K562 (cell line): Measurements from ENCODE around the gene CDK11B. TPM values are rescaled to one million over a fixed set of nuclear protein-coding genes. Genes with fewer than 3 reads are reported as not detected.

Experiments
- BRF1 ChIP-seq: IDR thresholded peaks from 3 replicates; pipeline ENCODE4 v1.6.1; 2011; ENCODE audit warnings: borderline replicate concordance, mild to moderate bottlenecking; ENCODE audit not compliant: insufficient read length; ENCODE audit errors: extremely low read depth
- CBFB ChIP-seq: sonication (generic); formaldehyde crosslinking; IDR thresholded peaks from 2 replicates; pipeline ENCODE4 v1.4.0; 2020; ENCODE audit warnings: mild to moderate bottlenecking, missing genetic modification reagents
- DMBX1 ChIP-seq: fragments of 250-450 bp; sonication (Bioruptor Pico); IDR thresholded peaks from 2 replicates; pipeline ENCODE4 v1.8.0; 2022; ENCODE audit warnings: inconsistent platforms, mild to moderate bottlenecking, moderate library complexity, borderline replicate concordance
- EP400 ChIP-seq: fragments of 450-650 bp; IDR thresholded peaks from 2 replicates; pipeline ENCODE4 v1.6.1; 2017; ENCODE audit warnings: antibody characterized with exemption, mild to moderate bottlenecking, moderate library complexity
- HCFC1 ChIP-seq: IDR thresholded peaks from 2 replicates; pipeline ENCODE4 v1.6.1; 2012; ENCODE audit warnings: low read depth, low read length, improper control_type of control experiment
- HEY1 ChIP-seq: fragments of 250-450 bp; sonication (Bioruptor Pico); IDR thresholded peaks from 2 replicates; pipeline ENCODE4 v1.5.0; 2020; ENCODE audit warnings: mild to moderate bottlenecking, moderate library complexity, borderline replicate concordance
- HNRNPL ChIP-seq: fragments of 200-400 bp; formaldehyde crosslinking; IDR thresholded peaks from 2 replicates; pipeline ENCODE4 v1.6.1; 2017; ENCODE audit warnings: low read depth, mild to moderate bottlenecking, low read length
- MCM5 ChIP-seq: fragments of 450-650 bp; IDR thresholded peaks from 2 replicates; pipeline ENCODE4 v1.6.1; 2016; ENCODE audit warnings: low read depth
- MTA2 ChIP-seq: fragments of 450-650 bp; IDR thresholded peaks from 2 replicates; pipeline ENCODE4 v1.6.1; 2016; ENCODE audit warnings: low read depth
- NCOA2 ChIP-seq, 2 experiments: fragments of 450-650 bp; IDR thresholded peaks; 2 replicates each; pipeline ENCODE4 v1.6.1; 2018; ENCODE audit warnings: mild to moderate bottlenecking in 2 of 2, moderate library complexity in 1 of 2; ENCODE audit not compliant: partially characterized antibody in 2 of 2
- PHB ChIP-seq: fragments of 250-450 bp; sonication (Bioruptor Pico); IDR thresholded peaks from 2 replicates; pipeline ENCODE4 v1.5.0; 2021
- POLR2H ChIP-seq: IDR thresholded peaks from 2 replicates; pipeline ENCODE4 v1.6.1; 2016; ENCODE audit warnings: missing genetic modification characterization, low read depth, mild to moderate bottlenecking, control low read depth, missing compliant biosample characterization, moderate library complexity
- RHOXF2B ChIP-seq: fragments of 250-450 bp; sonication (Bioruptor Pico); conservative IDR thresholded peaks from 2 replicates; pipeline ENCODE4 v1.5.1; 2021
- SMAD1 ChIP-seq: fragments of 150-350 bp; IDR thresholded peaks from 2 replicates; pipeline ENCODE4 v1.6.1; 2014; ENCODE audit warnings: low read length, low read depth; ENCODE audit not compliant: partially characterized antibody
- ZC3H11A ChIP-seq: IDR thresholded peaks from 2 replicates; pipeline ENCODE4 v1.6.1; 2012; ENCODE audit warnings: low read depth, low read length, improper control_type of control experiment
- ZNF143 ChIP-seq: sonication (generic); formaldehyde crosslinking; IDR thresholded peaks from 2 replicates; pipeline ENCODE4 v1.9.0; 2022; ENCODE audit warnings: mild to moderate bottlenecking, missing genetic modification reagents
- ZNF324 ChIP-seq: fragments of 250-450 bp; sonication (Bioruptor Pico); IDR thresholded peaks from 2 replicates; pipeline ENCODE4 v1.4.0; 2020; ENCODE audit warnings: mild to moderate bottlenecking
- ZNF583 ChIP-seq: fragments of 250-450 bp; sonication (Bioruptor Pico); IDR thresholded peaks from 2 replicates; pipeline ENCODE4 v1.4.0; 2020
- polyA plus RNA-seq, 8 experiments: library from polyadenylated mRNA; depleted of rRNA in 4 of 8; stranded (reverse) in 5 of 8; unstranded in 3 of 8; fragments of >200 nt; fragmentation: Nextera tagmentation in 2 of 8; fragmentation: Illumina TruSeq in 1 of 8; extraction: Ambion mirVana in 2 of 8; extraction: Trizol in 1 of 8; gene quantifications; 2 replicates each; pipeline versions ENCODE4 v1.2.1 to v1.2.3, GENCODE V29; 2011 to 2014; ENCODE audit warnings: inconsistent platforms in 1 of 8, missing spikeins in 1 of 8
- total RNA-seq, 7 experiments: library from RNA; depleted of rRNA in 6 of 7; stranded (reverse); fragments of >200 nt in 6 of 7; fragmentation: Illumina TruSeq in 2 of 7; extraction: Trizol in 2 of 7; gene quantifications; 2 replicates each; pipeline versions ENCODE4 v1.2.1 to v1.2.3, GENCODE V29; 2011 to 2021; ENCODE audit warnings: low replicate concordance in 1 of 7
- TF ChIP-seq, protein P1 (sequence below): fragments of 250-450 bp; sonication (Bioruptor Pico); IDR thresholded peaks from 2 replicates; pipeline ENCODE4 v1.4.0; 2020; ENCODE audit warnings: mild to moderate bottlenecking, moderate library complexity
- TF ChIP-seq, protein P2 (sequence below), 2 experiments: fragments of 250-450 bp in 1 of 2; fragments of 450-650 bp in 1 of 2; sonication (Bioruptor Pico) in 1 of 2; IDR thresholded peaks; 2 replicates each; pipeline versions ENCODE4 v1.6.1 to v1.8.0; 2016 to 2021; ENCODE audit warnings: mild to moderate bottlenecking in 2 of 2, moderate library complexity in 2 of 2, missing compliant biosample characterization in 1 of 2, missing genetic modification characterization in 1 of 2
- TF ChIP-seq, protein P3 (sequence below): fragments of 250-450 bp; sonication (Bioruptor Pico); IDR thresholded peaks from 2 replicates; pipeline ENCODE4 v1.4.0; 2020; ENCODE audit warnings: mild to moderate bottlenecking
- TF ChIP-seq, protein P4 (sequence below): fragments of 450-650 bp; formaldehyde crosslinking; IDR thresholded peaks from 2 replicates; pipeline ENCODE4 v1.4.0; 2020; ENCODE audit warnings: mild to moderate bottlenecking, moderate library complexity

Gene CDK11B
- total and polyA plus RNA-seq, 9 of the 15 experiments (the other 6 are each of a cell fraction or from before 2014, with no cell fraction given), result 2.8 to 52.2 (median 19.5) TPM

DNA sequence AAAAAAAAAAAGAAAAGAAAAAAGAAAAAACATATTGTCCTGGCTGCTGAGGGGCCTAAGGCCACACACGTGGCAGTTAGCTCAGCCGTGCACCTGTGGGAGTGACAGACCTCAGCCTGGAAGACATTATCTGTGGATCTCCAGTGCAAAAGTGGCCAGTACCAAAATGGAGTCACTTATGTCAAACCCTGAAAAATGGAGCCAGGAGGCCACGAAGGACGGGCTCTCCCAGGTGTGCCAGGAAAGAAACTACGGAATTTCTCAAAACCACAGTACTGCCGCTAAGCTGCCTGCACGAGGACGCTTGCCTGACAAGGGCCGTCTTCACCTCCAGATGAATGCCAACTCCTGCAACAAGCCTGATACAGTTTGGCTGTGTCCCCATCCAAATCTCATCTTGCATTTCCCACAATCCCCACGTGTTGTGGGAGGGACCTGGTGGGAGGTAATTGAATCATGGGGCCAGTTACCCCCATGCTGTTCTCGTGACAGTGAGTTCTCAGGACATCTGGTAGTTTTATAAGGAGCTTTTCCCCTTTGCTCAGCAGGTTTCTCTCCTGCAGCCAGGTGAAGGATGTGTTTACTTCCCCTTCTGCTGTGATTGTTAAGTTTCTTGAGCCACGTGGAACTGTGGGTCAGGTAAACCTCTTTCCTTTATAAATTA is 48.9 kb downstream of the CDK11B start (continued):
- TF ChIP-seq, protein P1, sequence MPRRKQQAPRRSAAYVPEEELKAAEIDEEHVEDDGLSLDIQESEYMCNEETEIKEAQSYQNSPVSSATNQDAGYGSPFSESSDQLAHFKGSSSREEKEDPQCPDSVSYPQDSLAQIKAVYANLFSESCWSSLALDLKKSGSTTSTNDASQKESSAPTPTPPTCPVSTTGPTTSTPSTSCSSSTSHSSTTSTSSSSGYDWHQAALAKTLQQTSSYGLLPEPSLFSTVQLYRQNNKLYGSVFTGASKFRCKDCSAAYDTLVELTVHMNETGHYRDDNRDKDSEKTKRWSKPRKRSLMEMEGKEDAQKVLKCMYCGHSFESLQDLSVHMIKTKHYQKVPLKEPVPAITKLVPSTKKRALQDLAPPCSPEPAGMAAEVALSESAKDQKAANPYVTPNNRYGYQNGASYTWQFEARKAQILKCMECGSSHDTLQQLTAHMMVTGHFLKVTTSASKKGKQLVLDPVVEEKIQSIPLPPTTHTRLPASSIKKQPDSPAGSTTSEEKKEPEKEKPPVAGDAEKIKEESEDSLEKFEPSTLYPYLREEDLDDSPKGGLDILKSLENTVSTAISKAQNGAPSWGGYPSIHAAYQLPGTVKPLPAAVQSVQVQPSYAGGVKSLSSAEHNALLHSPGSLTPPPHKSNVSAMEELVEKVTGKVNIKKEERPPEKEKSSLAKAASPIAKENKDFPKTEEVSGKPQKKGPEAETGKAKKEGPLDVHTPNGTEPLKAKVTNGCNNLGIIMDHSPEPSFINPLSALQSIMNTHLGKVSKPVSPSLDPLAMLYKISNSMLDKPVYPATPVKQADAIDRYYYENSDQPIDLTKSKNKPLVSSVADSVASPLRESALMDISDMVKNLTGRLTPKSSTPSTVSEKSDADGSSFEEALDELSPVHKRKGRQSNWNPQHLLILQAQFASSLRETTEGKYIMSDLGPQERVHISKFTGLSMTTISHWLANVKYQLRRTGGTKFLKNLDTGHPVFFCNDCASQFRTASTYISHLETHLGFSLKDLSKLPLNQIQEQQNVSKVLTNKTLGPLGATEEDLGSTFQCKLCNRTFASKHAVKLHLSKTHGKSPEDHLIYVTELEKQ (CRISPR knock-in tag), result peak; percentile 80
- TF ChIP-seq, protein P2, sequence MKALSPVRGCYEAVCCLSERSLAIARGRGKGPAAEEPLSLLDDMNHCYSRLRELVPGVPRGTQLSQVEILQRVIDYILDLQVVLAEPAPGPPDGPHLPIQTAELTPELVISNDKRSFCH (CRISPR knock-in tag; IDR thresholded peaks at IDR 0.05), result 0 out of 2 replicates have a peak, but pooled peaks have one; percentile 60
- TF ChIP-seq, protein P2 (tag; IDR thresholded peaks at IDR 0.05), result peak; percentile 99
- TF ChIP-seq ZNF143 (CRISPR knock-in tag) (no peak), EP400 (no peak), ZNF324 (CRISPR knock-in tag) (peak; percentile 71), CBFB (CRISPR knock-in tag) (no peak), RHOXF2B (CRISPR knock-in tag) (no peak), MTA2 (no peak), SMAD1 (no peak), HCFC1 (no peak), HEY1 (no peak), ZNF583 (CRISPR knock-in tag) (peak; percentile 96), HNRNPL (no peak), PHB (no peak), POLR2H (no peak), DMBX1 (CRISPR knock-in tag) (peak; percentile 98), MCM5 (no peak), NCOA2 (IDR thresholded peaks at IDR 0.05; ENCODE audit: partially characterized antibody in 2 of 2) (no peak), BRF1 (no peak), ZC3H11A (no peak)
- TF ChIP-seq, protein P3, sequence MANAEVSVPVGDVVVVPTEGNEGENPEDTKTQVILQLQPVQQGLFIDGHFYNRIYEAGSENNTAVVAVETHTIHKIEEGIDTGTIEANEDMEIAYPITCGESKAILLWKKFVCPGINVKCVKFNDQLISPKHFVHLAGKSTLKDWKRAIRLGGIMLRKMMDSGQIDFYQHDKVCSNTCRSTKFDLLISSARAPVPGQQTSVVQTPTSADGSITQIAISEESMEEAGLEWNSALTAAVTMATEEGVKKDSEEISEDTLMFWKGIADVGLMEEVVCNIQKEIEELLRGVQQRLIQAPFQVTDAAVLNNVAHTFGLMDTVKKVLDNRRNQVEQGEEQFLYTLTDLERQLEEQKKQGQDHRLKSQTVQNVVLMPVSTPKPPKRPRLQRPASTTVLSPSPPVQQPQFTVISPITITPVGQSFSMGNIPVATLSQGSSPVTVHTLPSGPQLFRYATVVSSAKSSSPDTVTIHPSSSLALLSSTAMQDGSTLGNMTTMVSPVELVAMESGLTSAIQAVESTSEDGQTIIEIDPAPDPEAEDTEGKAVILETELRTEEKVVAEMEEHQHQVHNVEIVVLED (CRISPR knock-in tag), result peak; percentile 49; the same call in 1 of the 2 replicates
- TF ChIP-seq, protein P4, sequence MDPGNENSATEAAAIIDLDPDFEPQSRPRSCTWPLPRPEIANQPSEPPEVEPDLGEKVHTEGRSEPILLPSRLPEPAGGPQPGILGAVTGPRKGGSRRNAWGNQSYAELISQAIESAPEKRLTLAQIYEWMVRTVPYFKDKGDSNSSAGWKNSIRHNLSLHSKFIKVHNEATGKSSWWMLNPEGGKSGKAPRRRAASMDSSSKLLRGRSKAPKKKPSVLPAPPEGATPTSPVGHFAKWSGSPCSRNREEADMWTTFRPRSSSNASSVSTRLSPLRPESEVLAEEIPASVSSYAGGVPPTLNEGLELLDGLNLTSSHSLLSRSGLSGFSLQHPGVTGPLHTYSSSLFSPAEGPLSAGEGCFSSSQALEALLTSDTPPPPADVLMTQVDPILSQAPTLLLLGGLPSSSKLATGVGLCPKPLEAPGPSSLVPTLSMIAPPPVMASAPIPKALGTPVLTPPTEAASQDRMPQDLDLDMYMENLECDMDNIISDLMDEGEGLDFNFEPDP (CRISPR knock-in tag), result peak; percentile 84; the same call in 1 of the 2 replicates
